ENCODE data around the gene SCNN1B.

The SCNN1B gene

GRCh38 chr16:23373436-23374219, 71.5 kb downstream of the SCNN1B start:
- CTCF ChIA-PET, result no interaction called here
- no peak for TF ChIP-seq CTCF (IDR thresholded peaks at IDR 0.05; ENCODE audit: insufficient read depth, low read length, missing control alignments)
- no peak for DNase-seq (ENCODE audit: low read depth, low spot score)
- no peak overlapping the region for H3K4me3 ChIP-seq (ENCODE audit: low read depth, low read length)
- POLR2A ChIA-PET, result no interaction called here

- DNase-seq (ENCODE audit: low read depth, low spot score), result no peak
- no peak overlapping the region for H3K4me3 ChIP-seq (ENCODE audit: low read depth, low read length)
- CTCF ChIA-PET, result no interaction called here
- POLR2A ChIA-PET, result no interaction called here
- no peak for TF ChIP-seq CTCF (IDR thresholded peaks at IDR 0.05; ENCODE audit: insufficient read depth, low read length, missing control alignments)
Measured at GRCh38 chr16:23374721-23375510, 72.8 kb downstream of the SCNN1B start.

- H3K4me3 ChIP-seq (ENCODE audit: low read depth, low read length), result no peak overlapping the region
- no peak for DNase-seq (ENCODE audit: low read depth, low spot score)
- ChIA-PET POLR2A (no interaction called here), CTCF (no interaction called here)
- TF ChIP-seq CTCF (IDR thresholded peaks at IDR 0.05; ENCODE audit: insufficient read depth, low read length, missing control alignments), result no peak
Measured at GRCh38 chr16:23375643-23376042, 73.5 kb downstream of the SCNN1B start.

- TF ChIP-seq CTCF (IDR thresholded peaks at IDR 0.05; ENCODE audit: insufficient read depth, low read length, missing control alignments), result no peak
- DNase-seq (ENCODE audit: low read depth, low spot score), result no peak
- no peak overlapping the region for H3K4me3 ChIP-seq (ENCODE audit: low read depth, low read length)
- ChIA-PET POLR2A (no interaction called here), CTCF (no interaction called here)
Measured at GRCh38 chr16:23377071-23377931, 75.2 kb downstream of the SCNN1B start.

GRCh38 chr16:23378256-23378655, 76.2 kb downstream of the SCNN1B start:
- no peak for DNase-seq (ENCODE audit: low read depth, low spot score)
- ChIA-PET POLR2A (no interaction called here), CTCF (no interaction called here)
- H3K4me3 ChIP-seq (ENCODE audit: low read depth, low read length), result no peak overlapping the region
- no peak for TF ChIP-seq CTCF (IDR thresholded peaks at IDR 0.05; ENCODE audit: insufficient read depth, low read length, missing control alignments)

- no peak for DNase-seq (ENCODE audit: low read depth, low spot score)
- no peak overlapping the region for H3K4me3 ChIP-seq (ENCODE audit: low read depth, low read length)
- ChIA-PET CTCF (no interaction called here), POLR2A (no interaction called here)
- no peak for TF ChIP-seq CTCF (IDR thresholded peaks at IDR 0.05; ENCODE audit: insufficient read depth, low read length, missing control alignments)
Measured at GRCh38 chr16:23378921-23379320, 76.8 kb downstream of the SCNN1B start.
